Upper lobe of right lung (tissue), 1 donor: ENCODE measurements around the gene EGLN1. TPM values are rescaled to one million over a fixed set of nuclear protein-coding genes. Genes with fewer than 3 reads are reported as not detected.
"Not testable (repeated sequence)": the region's sequence is repeated elsewhere in the genome, so short reads cannot be mapped to it uniquely, and the experiment has no call there.

Experiments used
- ATAC-seq: fragments of 200-7000 bp; cut with Tn5 transposase; one replicate; pipeline ENCODE4 v1.9.1; 2020; ENCODE audit warnings: mild to moderate bottlenecking, moderate library complexity
- DNase-seq: peaks from one replicate; pipeline ENCODE4 v3.0.0-alpha.2; 2020
- H3K27ac ChIP-seq: fragments of 200-600 bp; one replicate; pipeline ENCODE4 v1.8.0; 2022
- H3K27me3 ChIP-seq: fragments of 200-600 bp; one replicate; pipeline ENCODE4 v1.8.0; 2022; ENCODE audit warnings: mild to moderate bottlenecking
- H3K36me3 ChIP-seq: fragments of 200-600 bp; one replicate; pipeline ENCODE4 v1.8.0; 2022
- H3K4me1 ChIP-seq: fragments of 200-600 bp; one replicate; pipeline ENCODE4 v1.8.0; 2022
- H3K4me3 ChIP-seq: fragments of 200-600 bp; one replicate; pipeline ENCODE4 v1.8.0; 2022; ENCODE audit warnings: mild to moderate bottlenecking
- H3K9me3 ChIP-seq: fragments of 200-600 bp; one replicate; pipeline ENCODE4 v1.8.0; 2022
- intact Hi-C: fragments of 100-400 bp; cut with DNase I; formaldehyde crosslinking; loops from one replicate; pipeline ENCODE4 v1.11.0; 2022
- total RNA-seq: library from RNA; stranded (reverse); fragmentation: NEBNext Ultra II Directional; extraction: Animal tissue kit (Norgen Biotek cat#: 25700); gene quantifications from one replicate; pipeline ENCODE4 v1.2.1, GENCODE V29; 2021
- TF ChIP-seq, protein P1 (sequence below): fragments of 200-600 bp; IDR thresholded peaks from one replicate; pipeline ENCODE4 v1.8.0; 2022; ENCODE audit warnings: antibody characterized with exemption
- donor health status: DM: no; HTN: yes; CAD: no; lungs with severe emphysema.

EGLN1 gene
- total RNA-seq, 1 donor from 2014 or later: 23.5 TPM

DNA sequence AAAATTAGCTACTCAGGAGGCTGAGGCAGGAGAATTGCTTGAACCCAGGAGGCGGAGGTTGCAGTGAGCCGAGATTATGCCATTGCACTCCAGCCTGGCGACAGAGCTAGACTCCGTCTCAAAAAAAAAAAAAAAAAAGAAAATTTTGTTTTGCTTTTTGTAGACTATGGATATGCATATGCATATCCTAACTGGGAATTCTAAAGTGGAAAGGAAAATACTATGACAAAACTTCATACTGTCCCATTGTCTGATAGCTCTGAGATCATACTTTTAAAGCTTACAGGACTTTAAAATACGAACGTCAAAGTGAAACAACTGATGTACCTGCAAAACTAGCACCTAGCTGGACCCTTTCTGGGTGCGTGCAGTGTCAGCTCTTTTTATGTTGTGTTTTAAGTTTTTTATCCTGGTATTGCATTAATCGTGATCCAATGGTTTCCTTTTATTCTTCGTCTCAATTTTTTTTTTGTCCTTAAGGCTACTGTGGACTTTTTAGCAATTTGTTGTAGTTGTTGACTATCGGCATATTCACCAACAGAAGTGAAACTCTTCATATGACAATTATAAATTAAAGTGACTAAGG lies 64.8 kb downstream of the EGLN1 start:
- TF ChIP-seq, protein P1, sequence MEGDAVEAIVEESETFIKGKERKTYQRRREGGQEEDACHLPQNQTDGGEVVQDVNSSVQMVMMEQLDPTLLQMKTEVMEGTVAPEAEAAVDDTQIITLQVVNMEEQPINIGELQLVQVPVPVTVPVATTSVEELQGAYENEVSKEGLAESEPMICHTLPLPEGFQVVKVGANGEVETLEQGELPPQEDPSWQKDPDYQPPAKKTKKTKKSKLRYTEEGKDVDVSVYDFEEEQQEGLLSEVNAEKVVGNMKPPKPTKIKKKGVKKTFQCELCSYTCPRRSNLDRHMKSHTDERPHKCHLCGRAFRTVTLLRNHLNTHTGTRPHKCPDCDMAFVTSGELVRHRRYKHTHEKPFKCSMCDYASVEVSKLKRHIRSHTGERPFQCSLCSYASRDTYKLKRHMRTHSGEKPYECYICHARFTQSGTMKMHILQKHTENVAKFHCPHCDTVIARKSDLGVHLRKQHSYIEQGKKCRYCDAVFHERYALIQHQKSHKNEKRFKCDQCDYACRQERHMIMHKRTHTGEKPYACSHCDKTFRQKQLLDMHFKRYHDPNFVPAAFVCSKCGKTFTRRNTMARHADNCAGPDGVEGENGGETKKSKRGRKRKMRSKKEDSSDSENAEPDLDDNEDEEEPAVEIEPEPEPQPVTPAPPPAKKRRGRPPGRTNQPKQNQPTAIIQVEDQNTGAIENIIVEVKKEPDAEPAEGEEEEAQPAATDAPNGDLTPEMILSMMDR: no peak
- intact Hi-C loops: loop anchor here (5.0 kb wide), 1 partner anchor 245 kb away; no protein-coding TSS in a partner anchor
- DNase-seq: no peak

GRCh38 chr1:231355171-231355570 lies 66.9 kb downstream of the EGLN1 start:
- Histone ChIP-seq H3K36me3 (peaks cover 33% of the 10 kb centered on the region), H3K9me3 (no peaks in the 10 kb centered on the region), H3K4me3 (no peak overlapping the region), H3K4me1 (no peaks in the 10 kb centered on the region), H3K27me3 (no peaks in the 10 kb centered on the region), H3K27ac (no peak overlapping the region)
- ATAC-seq: no peak
- intact Hi-C loops: loop anchor here (5.0 kb wide), 1 partner anchor 247 kb away; no protein-coding TSS in a partner anchor
- DNase-seq: no peak
- TF ChIP-seq, protein P1: no peak

More for the DNA sequence above, 64.8 kb downstream of the EGLN1 start:
- H3K27ac ChIP-seq: no peak overlapping the region
- no peaks in the 10 kb centered on the region for H3K27me3 ChIP-seq
- no peaks in the 10 kb centered on the region for H3K9me3 ChIP-seq
- no peaks in the 10 kb centered on the region for H3K4me1 ChIP-seq
- no peak overlapping the region for H3K4me3 ChIP-seq
- ATAC-seq: no peak
- peaks cover 12% of the 10 kb centered on the region for H3K36me3 ChIP-seq

GRCh38 chr1:231354330-231355020 lies 67.6 kb downstream of the EGLN1 start:
- Histone ChIP-seq H3K9me3 (no peaks in the 10 kb centered on the region), H3K36me3 (peaks cover 40% of the 10 kb centered on the region), H3K27ac (no peak overlapping the region), H3K27me3 (no peaks in the 10 kb centered on the region), H3K4me3 (no peak overlapping the region), H3K4me1 (no peaks in the 10 kb centered on the region)
- no peak for DNase-seq
- no peak for ATAC-seq
- intact Hi-C loops: loop anchor here (5.0 kb wide), 1 partner anchor 248 kb away; no protein-coding TSS in a partner anchor
- TF ChIP-seq, protein P1: no peak

- Histone ChIP-seq H3K27me3 (no peaks in the 10 kb centered on the region), H3K4me1 (no peaks in the 10 kb centered on the region), H3K27ac (no peak overlapping the region), H3K36me3 (peaks cover 54% of the 10 kb centered on the region), H3K4me3 (no peak overlapping the region), H3K9me3 (no peaks in the 10 kb centered on the region)
- intact Hi-C loops: no loop called here
- TF ChIP-seq, protein P1: no peak
- no peak for DNase-seq
- ATAC-seq: no peak
These were observed 69.0 kb downstream of the EGLN1 start for GRCh38 chr1:231353086-231353485.

- Histone ChIP-seq H3K4me3 (no peak overlapping the region), H3K27me3 (no peaks in the 10 kb centered on the region), H3K27ac (no peak overlapping the region), H3K36me3 (peaks cover 65% of the 10 kb centered on the region), H3K4me1 (no peaks in the 10 kb centered on the region), H3K9me3 (no peaks in the 10 kb centered on the region)
- ATAC-seq: no peak
- TF ChIP-seq, protein P1: no peak
- DNase-seq: no peak
- intact Hi-C loops: no loop called here
These were observed 70.3 kb downstream of the EGLN1 start for GRCh38 chr1:231351816-231352215.

GRCh38 chr1:231348856-231349255 lies 73.2 kb downstream of the EGLN1 start:
- DNase-seq, H3K4me3 ChIP-seq, H3K4me1 ChIP-seq, intact Hi-C loops, H3K27ac ChIP-seq, ATAC-seq, H3K9me3 ChIP-seq, H3K27me3 ChIP-seq: not testable (repeated sequence)
- H3K36me3 ChIP-seq: peaks cover 65% of the 10 kb centered on the region
